Liver (tissue), 9 donors: ENCODE results near the gene ADAMTS14. TPM values are rescaled to one million over a fixed set of nuclear protein-coding genes. Genes with fewer than 3 reads are reported as not detected.

Source experiments
- DNase-seq: peaks from one replicate; pipeline ENCODE4 v3.0.0-alpha.2; 2017; ENCODE audit warnings: low spot score
- H3K27ac ChIP-seq, 2 donors: one replicate each; pipeline ENCODE4 v1.7.0; 2013; ENCODE audit warnings: inconsistent platforms in 2 of 2, low read length in 2 of 2, control low read depth in 1 of 2, low read depth in 1 of 2, mild to moderate bottlenecking in 1 of 2
- H3K27me3 ChIP-seq, 4 donors: one replicate each; pipeline versions ENCODE4 v1.6.1 to v1.7.0; 2013; ENCODE audit warnings: low read length in 3 of 4, inconsistent platforms in 1 of 4, mild to moderate bottlenecking in 1 of 4, moderate library complexity in 1 of 4; ENCODE audit not compliant: control insufficient read depth in 4 of 4, insufficient read depth in 4 of 4
- H3K36me3 ChIP-seq, 4 donors: one replicate each; pipeline versions ENCODE4 v1.6.1 to v1.7.0; 2013; ENCODE audit warnings: low read length in 3 of 4, mild to moderate bottlenecking in 3 of 4, low read depth in 1 of 4, moderate library complexity in 1 of 4; ENCODE audit not compliant: control insufficient read depth in 4 of 4, insufficient read depth in 3 of 4
- H3K4me1 ChIP-seq, 4 donors: one replicate each; pipeline versions ENCODE4 v1.6.1 to v1.7.0; 2013; ENCODE audit warnings: low read length in 3 of 4, mild to moderate bottlenecking in 3 of 4, moderate library complexity in 1 of 4; ENCODE audit not compliant: control insufficient read depth in 4 of 4, insufficient read depth in 4 of 4
- H3K4me3 ChIP-seq, 3 donors: one replicate each; pipeline versions ENCODE4 v1.6.1 to v1.7.0; 2013; ENCODE audit warnings: low read length in 3 of 3, control low read depth in 1 of 3, low read depth in 1 of 3, mild to moderate bottlenecking in 1 of 3
- H3K9ac ChIP-seq, 2 donors: one replicate each; pipeline ENCODE4 v1.7.0; 2013; ENCODE audit warnings: low read length in 2 of 2, mild to moderate bottlenecking in 2 of 2, moderate library complexity in 2 of 2, control low read depth in 1 of 2, low read depth in 1 of 2
- H3K9me3 ChIP-seq, 4 donors: one replicate each; pipeline versions ENCODE4 v1.6.1 to v1.7.0; 2013; ENCODE audit warnings: low read length in 3 of 4; ENCODE audit not compliant: control insufficient read depth in 4 of 4
- EGR1 ChIP-seq, 2 donors: IDR thresholded peaks; 2 replicates each; pipeline ENCODE4 v1.6.1; 2016 to 2018; ENCODE audit warnings: antibody characterized with exemption in 2 of 2, low read depth in 2 of 2
- FOXA1 ChIP-seq: IDR thresholded peaks from 2 replicates; pipeline ENCODE4 v1.6.1; 2016; ENCODE audit warnings: antibody characterized with exemption
- FOXA2 ChIP-seq: IDR thresholded peaks from 2 replicates; pipeline ENCODE4 v1.6.1; 2016; ENCODE audit warnings: antibody characterized with exemption
- GABPA ChIP-seq, 2 donors: IDR thresholded peaks in 1 of 2; conservative IDR thresholded peaks in 1 of 2; 2 replicates each; pipeline ENCODE4 v1.6.1; 2016; ENCODE audit warnings: antibody characterized with exemption in 2 of 2, mild to moderate bottlenecking in 1 of 2, moderate library complexity in 1 of 2
- HNF4A ChIP-seq, 2 donors: conservative IDR thresholded peaks; 2 replicates each; pipeline ENCODE4 v1.6.1; 2016; ENCODE audit warnings: antibody characterized with exemption in 2 of 2, mild to moderate bottlenecking in 2 of 2
- HNF4G ChIP-seq: IDR thresholded peaks from 2 replicates; pipeline ENCODE4 v1.6.1; 2016; ENCODE audit warnings: antibody characterized with exemption
- JUND ChIP-seq, 2 donors: IDR thresholded peaks; 2 replicates each; pipeline ENCODE4 v1.6.1; 2016; ENCODE audit warnings: antibody characterized with exemption in 2 of 2
- NR2F2 ChIP-seq: IDR thresholded peaks from 2 replicates; pipeline ENCODE4 v1.6.1; 2016; ENCODE audit warnings: antibody characterized with exemption
- TAF1 ChIP-seq: conservative IDR thresholded peaks from 2 replicates; pipeline ENCODE4 v1.6.1; 2016; ENCODE audit warnings: antibody characterized with exemption, mild to moderate bottlenecking
- YY1 ChIP-seq: IDR thresholded peaks from 2 replicates; pipeline ENCODE4 v1.6.1; 2016; ENCODE audit warnings: antibody characterized with exemption, mild to moderate bottlenecking
- WGBS: extraction: QIAGEN DNeasy Blood & Tissue Kit; methylation state at CpG from one replicate; pipeline ENCODE4 v1.1.7; 2013; 5-methylcytosine and 5-hydroxymethylcytosine counted together
- polyA plus RNA-seq, 2 donors: library from polyadenylated mRNA; stranded (reverse) in 1 of 2; unstranded in 1 of 2; fragments of 200-250 nt in 1 of 2; fragments of >200 nt in 1 of 2; fragmentation: Nextera tagmentation in 1 of 2; extraction: Ambion mirVana in 1 of 2; gene quantifications; one replicate each; pipeline versions ENCODE4 v1.2.1 to v1.2.3, GENCODE V29; 2013 to 2015
- total RNA-seq, 2 donors: library from RNA; depleted of rRNA; stranded (reverse); fragments of >200 nt; gene quantifications; one replicate each; pipeline ENCODE4 v1.2.3, GENCODE V29; 2014
- TF ChIP-seq, protein P1 (sequence below): fragments of 150-350 bp; IDR thresholded peaks from 2 replicates; pipeline ENCODE4 v1.5.1; 2017; ENCODE audit warnings: improper control_type of control experiment, low read depth, low read length; ENCODE audit not compliant: missing input control
- TF ChIP-seq, protein P2 (sequence below): IDR thresholded peaks from 2 replicates; pipeline ENCODE4 v1.6.1; 2016; ENCODE audit warnings: antibody characterized with exemption
- TF ChIP-seq, protein P3 (sequence below): IDR thresholded peaks from 2 replicates; pipeline ENCODE4 v1.6.1; 2016; ENCODE audit warnings: antibody characterized with exemption, mild to moderate bottlenecking
- TF ChIP-seq, protein P4 (sequence below): IDR thresholded peaks from 2 replicates; pipeline ENCODE4 v1.6.1; 2016; ENCODE audit warnings: antibody characterized with exemption
- donor health status: healthy.
- donor health status: healthy.
- donor health status: healthy.
- donor health status: healthy.
- donor health status: healthy.

Gene ADAMTS14
- total and polyA plus RNA-seq, 4 donors: 0.09 to 0.33 (median 0.13) TPM

DNA sequence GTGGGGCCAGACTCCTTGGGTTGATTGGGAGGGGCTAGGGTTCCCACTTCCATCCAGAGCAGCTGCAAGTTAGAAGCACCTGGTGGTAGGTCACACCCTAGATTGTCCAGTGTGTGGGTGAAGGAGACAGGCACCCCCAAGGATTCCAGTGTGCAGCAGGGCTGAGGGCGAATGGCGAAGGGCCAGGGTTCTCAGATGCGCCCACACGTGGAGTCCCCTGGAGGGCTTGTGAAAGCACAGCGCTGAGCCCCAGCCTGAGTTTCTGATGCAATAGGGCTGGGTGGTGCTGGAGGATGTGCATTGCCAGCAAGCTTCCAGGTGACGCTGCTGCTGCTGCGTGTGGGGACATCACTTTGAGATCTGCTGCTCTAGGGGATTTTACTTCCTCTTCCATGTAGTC lies 87.5 kb downstream of the ADAMTS14 start:
- Histone ChIP-seq H3K36me3 (no peaks in the 10 kb centered on the region), H3K4me1 (peaks cover 0 to 6% (median 0%) of the 10 kb centered on the region in 4 donors), H3K27ac (no peak overlapping the region), H3K4me3 (no peak overlapping the region), H3K27me3 (no peaks in the 10 kb centered on the region), H3K9me3 (no peaks in the 10 kb centered on the region), H3K9ac (no peak overlapping the region)
- no peak for DNase-seq
- TF ChIP-seq NR2F2 (no peak), YY1 (no peak), HNF4A (conservative IDR thresholded peaks at IDR 0.05) (no peak), FOXA2 (no peak), JUND (IDR thresholded peaks at IDR 0.05) (no peak), EGR1 (IDR thresholded peaks at IDR 0.05; ENCODE audit: low read depth in 2 of 2) (no peak), TAF1 (no peak), HNF4G (no peak), GABPA (IDR thresholded peaks at IDR 0.05 in 1 of 2, conservative IDR thresholded peaks at IDR 0.05 in 1 of 2) (no peak)
- TF ChIP-seq, protein P1, sequence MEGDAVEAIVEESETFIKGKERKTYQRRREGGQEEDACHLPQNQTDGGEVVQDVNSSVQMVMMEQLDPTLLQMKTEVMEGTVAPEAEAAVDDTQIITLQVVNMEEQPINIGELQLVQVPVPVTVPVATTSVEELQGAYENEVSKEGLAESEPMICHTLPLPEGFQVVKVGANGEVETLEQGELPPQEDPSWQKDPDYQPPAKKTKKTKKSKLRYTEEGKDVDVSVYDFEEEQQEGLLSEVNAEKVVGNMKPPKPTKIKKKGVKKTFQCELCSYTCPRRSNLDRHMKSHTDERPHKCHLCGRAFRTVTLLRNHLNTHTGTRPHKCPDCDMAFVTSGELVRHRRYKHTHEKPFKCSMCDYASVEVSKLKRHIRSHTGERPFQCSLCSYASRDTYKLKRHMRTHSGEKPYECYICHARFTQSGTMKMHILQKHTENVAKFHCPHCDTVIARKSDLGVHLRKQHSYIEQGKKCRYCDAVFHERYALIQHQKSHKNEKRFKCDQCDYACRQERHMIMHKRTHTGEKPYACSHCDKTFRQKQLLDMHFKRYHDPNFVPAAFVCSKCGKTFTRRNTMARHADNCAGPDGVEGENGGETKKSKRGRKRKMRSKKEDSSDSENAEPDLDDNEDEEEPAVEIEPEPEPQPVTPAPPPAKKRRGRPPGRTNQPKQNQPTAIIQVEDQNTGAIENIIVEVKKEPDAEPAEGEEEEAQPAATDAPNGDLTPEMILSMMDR: no peak
- TF ChIP-seq, protein P2, sequence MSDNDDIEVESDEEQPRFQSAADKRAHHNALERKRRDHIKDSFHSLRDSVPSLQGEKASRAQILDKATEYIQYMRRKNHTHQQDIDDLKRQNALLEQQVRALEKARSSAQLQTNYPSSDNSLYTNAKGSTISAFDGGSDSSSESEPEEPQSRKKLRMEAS: no peak
- TF ChIP-seq, protein P3, sequence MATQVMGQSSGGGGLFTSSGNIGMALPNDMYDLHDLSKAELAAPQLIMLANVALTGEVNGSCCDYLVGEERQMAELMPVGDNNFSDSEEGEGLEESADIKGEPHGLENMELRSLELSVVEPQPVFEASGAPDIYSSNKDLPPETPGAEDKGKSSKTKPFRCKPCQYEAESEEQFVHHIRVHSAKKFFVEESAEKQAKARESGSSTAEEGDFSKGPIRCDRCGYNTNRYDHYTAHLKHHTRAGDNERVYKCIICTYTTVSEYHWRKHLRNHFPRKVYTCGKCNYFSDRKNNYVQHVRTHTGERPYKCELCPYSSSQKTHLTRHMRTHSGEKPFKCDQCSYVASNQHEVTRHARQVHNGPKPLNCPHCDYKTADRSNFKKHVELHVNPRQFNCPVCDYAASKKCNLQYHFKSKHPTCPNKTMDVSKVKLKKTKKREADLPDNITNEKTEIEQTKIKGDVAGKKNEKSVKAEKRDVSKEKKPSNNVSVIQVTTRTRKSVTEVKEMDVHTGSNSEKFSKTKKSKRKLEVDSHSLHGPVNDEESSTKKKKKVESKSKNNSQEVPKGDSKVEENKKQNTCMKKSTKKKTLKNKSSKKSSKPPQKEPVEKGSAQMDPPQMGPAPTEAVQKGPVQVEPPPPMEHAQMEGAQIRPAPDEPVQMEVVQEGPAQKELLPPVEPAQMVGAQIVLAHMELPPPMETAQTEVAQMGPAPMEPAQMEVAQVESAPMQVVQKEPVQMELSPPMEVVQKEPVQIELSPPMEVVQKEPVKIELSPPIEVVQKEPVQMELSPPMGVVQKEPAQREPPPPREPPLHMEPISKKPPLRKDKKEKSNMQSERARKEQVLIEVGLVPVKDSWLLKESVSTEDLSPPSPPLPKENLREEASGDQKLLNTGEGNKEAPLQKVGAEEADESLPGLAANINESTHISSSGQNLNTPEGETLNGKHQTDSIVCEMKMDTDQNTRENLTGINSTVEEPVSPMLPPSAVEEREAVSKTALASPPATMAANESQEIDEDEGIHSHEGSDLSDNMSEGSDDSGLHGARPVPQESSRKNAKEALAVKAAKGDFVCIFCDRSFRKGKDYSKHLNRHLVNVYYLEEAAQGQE: no peak
- 60% methylated on average over 7 of the region's 7 CpGs for WGBS

DNA sequence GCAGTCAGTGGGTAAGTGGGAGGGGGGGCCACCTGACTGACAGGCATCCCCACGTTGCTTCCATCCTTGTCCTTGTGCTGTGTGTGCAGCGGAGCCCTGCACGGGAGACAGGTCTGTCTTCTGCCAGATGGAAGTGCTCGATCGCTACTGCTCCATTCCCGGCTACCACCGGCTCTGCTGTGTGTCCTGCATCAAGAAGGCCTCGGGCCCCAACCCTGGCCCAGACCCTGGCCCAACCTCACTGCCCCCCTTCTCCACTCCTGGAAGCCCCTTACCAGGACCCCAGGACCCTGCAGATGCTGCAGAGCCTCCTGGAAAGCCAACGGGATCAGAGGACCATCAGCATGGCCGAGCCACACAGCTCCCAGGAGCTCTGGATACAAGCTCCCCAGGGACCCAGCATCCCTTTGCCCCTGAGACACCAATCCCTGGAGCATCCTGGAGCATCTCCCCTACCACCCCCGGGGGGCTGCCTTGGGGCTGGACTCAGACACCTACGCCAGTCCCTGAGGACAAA lies 88.0 kb downstream of the ADAMTS14 start:
- Histone ChIP-seq H3K4me1 (peaks cover 0 to 6% (median 0%) of the 10 kb centered on the region in 4 donors), H3K27me3 (no peaks in the 10 kb centered on the region), H3K9ac (no peak overlapping the region), H3K36me3 (no peaks in the 10 kb centered on the region), H3K27ac (no peak overlapping the region), H3K9me3 (no peaks in the 10 kb centered on the region), H3K4me3 (no peak overlapping the region)
- 79% methylated on average over 12 of the region's 12 CpGs for WGBS
- TF ChIP-seq, protein P4, sequence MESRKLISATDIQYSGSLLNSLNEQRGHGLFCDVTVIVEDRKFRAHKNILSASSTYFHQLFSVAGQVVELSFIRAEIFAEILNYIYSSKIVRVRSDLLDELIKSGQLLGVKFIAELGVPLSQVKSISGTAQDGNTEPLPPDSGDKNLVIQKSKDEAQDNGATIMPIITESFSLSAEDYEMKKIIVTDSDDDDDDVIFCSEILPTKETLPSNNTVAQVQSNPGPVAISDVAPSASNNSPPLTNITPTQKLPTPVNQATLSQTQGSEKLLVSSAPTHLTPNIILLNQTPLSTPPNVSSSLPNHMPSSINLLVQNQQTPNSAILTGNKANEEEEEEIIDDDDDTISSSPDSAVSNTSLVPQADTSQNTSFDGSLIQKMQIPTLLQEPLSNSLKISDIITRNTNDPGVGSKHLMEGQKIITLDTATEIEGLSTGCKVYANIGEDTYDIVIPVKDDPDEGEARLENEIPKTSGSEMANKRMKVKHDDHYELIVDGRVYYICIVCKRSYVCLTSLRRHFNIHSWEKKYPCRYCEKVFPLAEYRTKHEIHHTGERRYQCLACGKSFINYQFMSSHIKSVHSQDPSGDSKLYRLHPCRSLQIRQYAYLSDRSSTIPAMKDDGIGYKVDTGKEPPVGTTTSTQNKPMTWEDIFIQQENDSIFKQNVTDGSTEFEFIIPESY: no peak
- TF ChIP-seq, protein P3: no peak
- no peak for TF ChIP-seq JUND (IDR thresholded peaks at IDR 0.05)
- TF ChIP-seq FOXA1: no peak
- TF ChIP-seq TAF1: no peak
- no peak for TF ChIP-seq FOXA2
- DNase-seq: no peak
